H1 (cell line): Measurements from ENCODE around the gene MMGT1. TPM values are rescaled to one million over a fixed set of nuclear protein-coding genes. Genes with fewer than 3 reads are reported as not detected.

Experiments
- ASH2L ChIP-seq: fragments of 200-600, 300-600 bp; sonication (generic); IDR thresholded peaks from one replicate; pipeline ENCODE4 v1.7.1; 2017; ENCODE audit warnings: low read length
- BACH1 ChIP-seq: IDR thresholded peaks from 2 replicates; pipeline ENCODE4 v1.6.1; 2012; ENCODE audit warnings: low read length, improper control_type of control experiment
- CHD1 ChIP-seq: IDR thresholded peaks from 2 replicates; pipeline ENCODE4 v1.6.1; 2012; ENCODE audit warnings: low read depth, low read length, improper control_type of control experiment
- CHD2 ChIP-seq: IDR thresholded peaks from 2 replicates; pipeline ENCODE4 v1.6.1; 2012; ENCODE audit warnings: low read length, improper control_type of control experiment
- FOSL1 ChIP-seq: IDR thresholded peaks from 2 replicates; pipeline ENCODE4 v1.6.1; 2011; ENCODE audit warnings: mild to moderate bottlenecking, low read depth, low read length, moderate library complexity; ENCODE audit not compliant: insufficient read depth
- HDAC6 ChIP-seq: IDR thresholded peaks from one replicate; pipeline ENCODE4 v1.7.1; 2012; ENCODE audit warnings: low read depth, mild to moderate bottlenecking, inconsistent platforms, low read length, moderate library complexity
- JUND ChIP-seq: IDR thresholded peaks from 2 replicates; pipeline ENCODE4 v1.6.1; 2011; ENCODE audit warnings: mild to moderate bottlenecking, improper control_type of control experiment, low read length
- POLR2AphosphoS5 ChIP-seq: IDR thresholded peaks from 2 replicates; pipeline ENCODE4 v1.6.1; 2011; ENCODE audit warnings: low read depth, low read length
- polyA plus RNA-seq, 7 experiments: library from polyadenylated mRNA; depleted of rRNA in 3 of 7; stranded (reverse) in 5 of 7; unstranded in 2 of 7; fragments of >200 nt in 5 of 7; fragments of 200-250 nt in 2 of 7; gene quantifications; 1 replicate in 5 of 7; 2 replicates in 1 of 7; 4 replicates in 1 of 7; pipeline versions ENCODE4 v1.2.1 to v1.2.3, GENCODE V29; 2011 to 2013; ENCODE audit warnings: missing spikeins in 2 of 7, mixed read lengths in 2 of 7
- total RNA-seq: library from RNA; stranded (reverse); fragmentation: NEBNext Ultra II Directional; extraction: Animal tissue kit (Norgen Biotek cat#: 25700); gene quantifications from 2 replicates; pipeline ENCODE4 v1.2.1, GENCODE V29; 2021
- TF ChIP-seq, protein P1 (sequence below): fragments of 300-600 bp; sonication (generic); IDR thresholded peaks from 2 replicates; pipeline ENCODE4 v1.7.1; 2012; ENCODE audit warnings: low read length, moderate library complexity, mild to moderate bottlenecking, inconsistent platforms; ENCODE audit not compliant: insufficient replicate concordance
- TF ChIP-seq, protein P2 (sequence below): IDR thresholded peaks from 2 replicates; pipeline ENCODE4 v1.6.1; 2011; ENCODE audit warnings: low read length, improper control_type of control experiment

The MMGT1 gene
- total and polyA plus RNA-seq, 2 of the 8 experiments (the other 6 are each of a cell fraction or from before 2014, with no cell fraction given), result 10.0 to 20.5 TPM

DNA sequence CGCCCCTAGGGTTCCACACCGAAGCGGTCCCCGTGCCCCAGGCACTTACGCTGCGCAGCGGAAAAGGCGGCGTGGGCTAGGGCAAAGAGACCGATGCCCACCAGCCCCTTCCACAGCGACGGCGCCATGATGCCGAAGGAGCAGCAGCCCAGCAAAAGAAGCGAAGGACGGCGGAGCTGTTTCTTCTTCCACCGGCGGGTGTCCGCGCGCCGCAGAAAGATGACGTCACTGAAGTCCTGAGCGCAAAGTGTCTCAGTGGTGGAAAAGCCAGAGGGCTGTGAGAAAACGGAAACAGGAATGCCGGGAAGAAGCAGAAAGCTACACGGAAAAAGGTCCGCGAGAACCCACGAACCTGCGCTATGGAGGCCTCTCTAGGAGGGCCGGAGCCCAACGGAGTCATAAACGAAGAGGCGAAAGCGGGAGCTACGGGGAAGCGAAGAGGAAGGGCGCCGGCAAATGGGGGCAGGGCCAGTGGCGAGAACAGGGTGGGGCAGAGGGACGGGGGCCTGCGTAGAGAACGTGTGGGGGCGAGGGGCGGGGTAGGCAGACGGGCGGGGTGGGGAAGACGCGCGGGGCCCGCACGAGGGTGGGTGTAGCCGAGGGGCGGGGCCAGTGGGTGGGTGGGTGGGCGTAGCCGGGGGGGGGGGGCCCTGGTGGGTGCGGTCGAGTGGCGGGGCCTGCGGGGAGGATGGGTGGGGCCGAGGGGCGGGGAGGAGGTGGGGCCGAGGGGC is at the start of gene MMGT1 (continued):
- no peak for TF ChIP-seq CHD1
- no peak for TF ChIP-seq HDAC6
- TF ChIP-seq POLR2AphosphoS5, result peak; percentile 54
- TF ChIP-seq ASH2L, result peak; percentile 85
- TF ChIP-seq, protein P1, sequence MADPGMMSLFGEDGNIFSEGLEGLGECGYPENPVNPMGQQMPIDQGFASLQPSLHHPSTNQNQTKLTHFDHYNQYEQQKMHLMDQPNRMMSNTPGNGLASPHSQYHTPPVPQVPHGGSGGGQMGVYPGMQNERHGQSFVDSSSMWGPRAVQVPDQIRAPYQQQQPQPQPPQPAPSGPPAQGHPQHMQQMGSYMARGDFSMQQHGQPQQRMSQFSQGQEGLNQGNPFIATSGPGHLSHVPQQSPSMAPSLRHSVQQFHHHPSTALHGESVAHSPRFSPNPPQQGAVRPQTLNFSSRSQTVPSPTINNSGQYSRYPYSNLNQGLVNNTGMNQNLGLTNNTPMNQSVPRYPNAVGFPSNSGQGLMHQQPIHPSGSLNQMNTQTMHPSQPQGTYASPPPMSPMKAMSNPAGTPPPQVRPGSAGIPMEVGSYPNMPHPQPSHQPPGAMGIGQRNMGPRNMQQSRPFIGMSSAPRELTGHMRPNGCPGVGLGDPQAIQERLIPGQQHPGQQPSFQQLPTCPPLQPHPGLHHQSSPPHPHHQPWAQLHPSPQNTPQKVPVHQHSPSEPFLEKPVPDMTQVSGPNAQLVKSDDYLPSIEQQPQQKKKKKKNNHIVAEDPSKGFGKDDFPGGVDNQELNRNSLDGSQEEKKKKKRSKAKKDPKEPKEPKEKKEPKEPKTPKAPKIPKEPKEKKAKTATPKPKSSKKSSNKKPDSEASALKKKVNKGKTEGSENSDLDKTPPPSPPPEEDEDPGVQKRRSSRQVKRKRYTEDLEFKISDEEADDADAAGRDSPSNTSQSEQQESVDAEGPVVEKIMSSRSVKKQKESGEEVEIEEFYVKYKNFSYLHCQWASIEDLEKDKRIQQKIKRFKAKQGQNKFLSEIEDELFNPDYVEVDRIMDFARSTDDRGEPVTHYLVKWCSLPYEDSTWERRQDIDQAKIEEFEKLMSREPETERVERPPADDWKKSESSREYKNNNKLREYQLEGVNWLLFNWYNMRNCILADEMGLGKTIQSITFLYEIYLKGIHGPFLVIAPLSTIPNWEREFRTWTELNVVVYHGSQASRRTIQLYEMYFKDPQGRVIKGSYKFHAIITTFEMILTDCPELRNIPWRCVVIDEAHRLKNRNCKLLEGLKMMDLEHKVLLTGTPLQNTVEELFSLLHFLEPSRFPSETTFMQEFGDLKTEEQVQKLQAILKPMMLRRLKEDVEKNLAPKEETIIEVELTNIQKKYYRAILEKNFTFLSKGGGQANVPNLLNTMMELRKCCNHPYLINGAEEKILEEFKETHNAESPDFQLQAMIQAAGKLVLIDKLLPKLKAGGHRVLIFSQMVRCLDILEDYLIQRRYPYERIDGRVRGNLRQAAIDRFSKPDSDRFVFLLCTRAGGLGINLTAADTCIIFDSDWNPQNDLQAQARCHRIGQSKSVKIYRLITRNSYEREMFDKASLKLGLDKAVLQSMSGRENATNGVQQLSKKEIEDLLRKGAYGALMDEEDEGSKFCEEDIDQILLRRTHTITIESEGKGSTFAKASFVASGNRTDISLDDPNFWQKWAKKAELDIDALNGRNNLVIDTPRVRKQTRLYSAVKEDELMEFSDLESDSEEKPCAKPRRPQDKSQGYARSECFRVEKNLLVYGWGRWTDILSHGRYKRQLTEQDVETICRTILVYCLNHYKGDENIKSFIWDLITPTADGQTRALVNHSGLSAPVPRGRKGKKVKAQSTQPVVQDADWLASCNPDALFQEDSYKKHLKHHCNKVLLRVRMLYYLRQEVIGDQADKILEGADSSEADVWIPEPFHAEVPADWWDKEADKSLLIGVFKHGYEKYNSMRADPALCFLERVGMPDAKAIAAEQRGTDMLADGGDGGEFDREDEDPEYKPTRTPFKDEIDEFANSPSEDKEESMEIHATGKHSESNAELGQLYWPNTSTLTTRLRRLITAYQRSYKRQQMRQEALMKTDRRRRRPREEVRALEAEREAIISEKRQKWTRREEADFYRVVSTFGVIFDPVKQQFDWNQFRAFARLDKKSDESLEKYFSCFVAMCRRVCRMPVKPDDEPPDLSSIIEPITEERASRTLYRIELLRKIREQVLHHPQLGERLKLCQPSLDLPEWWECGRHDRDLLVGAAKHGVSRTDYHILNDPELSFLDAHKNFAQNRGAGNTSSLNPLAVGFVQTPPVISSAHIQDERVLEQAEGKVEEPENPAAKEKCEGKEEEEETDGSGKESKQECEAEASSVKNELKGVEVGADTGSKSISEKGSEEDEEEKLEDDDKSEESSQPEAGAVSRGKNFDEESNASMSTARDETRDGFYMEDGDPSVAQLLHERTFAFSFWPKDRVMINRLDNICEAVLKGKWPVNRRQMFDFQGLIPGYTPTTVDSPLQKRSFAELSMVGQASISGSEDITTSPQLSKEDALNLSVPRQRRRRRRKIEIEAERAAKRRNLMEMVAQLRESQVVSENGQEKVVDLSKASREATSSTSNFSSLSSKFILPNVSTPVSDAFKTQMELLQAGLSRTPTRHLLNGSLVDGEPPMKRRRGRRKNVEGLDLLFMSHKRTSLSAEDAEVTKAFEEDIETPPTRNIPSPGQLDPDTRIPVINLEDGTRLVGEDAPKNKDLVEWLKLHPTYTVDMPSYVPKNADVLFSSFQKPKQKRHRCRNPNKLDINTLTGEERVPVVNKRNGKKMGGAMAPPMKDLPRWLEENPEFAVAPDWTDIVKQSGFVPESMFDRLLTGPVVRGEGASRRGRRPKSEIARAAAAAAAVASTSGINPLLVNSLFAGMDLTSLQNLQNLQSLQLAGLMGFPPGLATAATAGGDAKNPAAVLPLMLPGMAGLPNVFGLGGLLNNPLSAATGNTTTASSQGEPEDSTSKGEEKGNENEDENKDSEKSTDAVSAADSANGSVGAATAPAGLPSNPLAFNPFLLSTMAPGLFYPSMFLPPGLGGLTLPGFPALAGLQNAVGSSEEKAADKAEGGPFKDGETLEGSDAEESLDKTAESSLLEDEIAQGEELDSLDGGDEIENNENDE, result no peak
- 0 out of 2 replicates have a peak, but pooled peaks have one; percentile 48 for TF ChIP-seq BACH1
- peak; percentile 91 for TF ChIP-seq JUND
- TF ChIP-seq FOSL1, result no peak
- TF ChIP-seq, protein P2, sequence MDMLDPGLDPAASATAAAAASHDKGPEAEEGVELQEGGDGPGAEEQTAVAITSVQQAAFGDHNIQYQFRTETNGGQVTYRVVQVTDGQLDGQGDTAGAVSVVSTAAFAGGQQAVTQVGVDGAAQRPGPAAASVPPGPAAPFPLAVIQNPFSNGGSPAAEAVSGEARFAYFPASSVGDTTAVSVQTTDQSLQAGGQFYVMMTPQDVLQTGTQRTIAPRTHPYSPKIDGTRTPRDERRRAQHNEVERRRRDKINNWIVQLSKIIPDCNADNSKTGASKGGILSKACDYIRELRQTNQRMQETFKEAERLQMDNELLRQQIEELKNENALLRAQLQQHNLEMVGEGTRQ, result no peak
- TF ChIP-seq CHD2, result no peak
